Naive thymus-derived CD8-positive, alpha-beta T cell (primary cell): ENCODE results near the gene PABPN1. TPM values are rescaled to one million over a fixed set of nuclear protein-coding genes. Genes with fewer than 3 reads are reported as not detected.
"Not testable (repeated sequence)": the region's sequence is repeated elsewhere in the genome, so short reads cannot be mapped to it uniquely, and the experiment has no call there.

Experiments
- ATAC-seq, 2 donors: fragments of 150-1000 bp; cut with Tn5 transposase in 1 of 2; sonication (Bioruptor Pico), chemical (Tn5 transposase) in 1 of 2; 1 replicate in 1 of 2; 2 replicates in 1 of 2; pipeline ENCODE4 v1.10.0; 2021; ENCODE audit warnings: mild to moderate bottlenecking in 2 of 2, moderate library complexity in 2 of 2
- POLR2A ChIA-PET: fragments of 350-600 bp; sonication (Branson Sonifier 250); formaldehyde crosslinking; loops from one replicate; lab custom pipeline; 2021; ENCODE audit warnings: antibody characterized with exemption; lab: Charles Lee
- DNase-seq, 10 donors: peaks; one replicate each; pipeline versions ENCODE4 v3.0.0 to v3.0.0-alpha.2; 2020 to 2022
- H3K27ac Mint-ChIP-seq, 10 donors: one replicate each; pipeline ENCODE4 v1.8.0; 2020 to 2022; ENCODE audit warnings: mild to moderate bottlenecking in 10 of 10, mixed read lengths in 10 of 10, moderate library complexity in 4 of 10, inconsistent platforms in 1 of 10
- H3K27me3 Mint-ChIP-seq, 5 donors: one replicate each; pipeline ENCODE4 v1.8.0; 2021 to 2022; ENCODE audit warnings: mixed read lengths in 5 of 5
- H3K36me3 Mint-ChIP-seq, 3 donors: one replicate each; pipeline ENCODE4 v1.8.0; 2020 to 2022; ENCODE audit warnings: mixed read lengths in 3 of 3, mild to moderate bottlenecking in 2 of 3, inconsistent platforms in 1 of 3
- H3K4me1 Mint-ChIP-seq, 4 donors: one replicate each; pipeline ENCODE4 v1.8.0; 2021 to 2022; ENCODE audit warnings: mixed read lengths in 4 of 4
- H3K4me3 Mint-ChIP-seq, 10 donors: one replicate each; pipeline ENCODE4 v1.8.0; 2020 to 2022; ENCODE audit warnings: mild to moderate bottlenecking in 10 of 10, mixed read lengths in 10 of 10, moderate library complexity in 6 of 10, inconsistent platforms in 1 of 10
- H3K9me3 Mint-ChIP-seq, 9 donors: one replicate each; pipeline ENCODE4 v1.8.0; 2020 to 2022; ENCODE audit warnings: mixed read lengths in 9 of 9, mild to moderate bottlenecking in 3 of 9, inconsistent platforms in 1 of 9, moderate library complexity in 1 of 9
- polyA plus RNA-seq, 3 donors: library from polyadenylated mRNA; unstranded; fragments of 300-500 nt; fragmentation: Illumina TruSeq; gene quantifications; one replicate each; pipeline ENCODE4 v1.2.3, GENCODE V29; 2021
- total RNA-seq, 8 experiments: library from RNA in 2 of 8; stranded (reverse) in 2 of 8; gene quantifications; one replicate each; pipeline ENCODE4 v1.2.3 and lab custom pipeline; 2021 to 2026

Gene PABPN1
- total and polyA plus RNA-seq, 5 experiments from 2014 or later: 84.3 to 218 (median 96.9) TPM

DNA sequence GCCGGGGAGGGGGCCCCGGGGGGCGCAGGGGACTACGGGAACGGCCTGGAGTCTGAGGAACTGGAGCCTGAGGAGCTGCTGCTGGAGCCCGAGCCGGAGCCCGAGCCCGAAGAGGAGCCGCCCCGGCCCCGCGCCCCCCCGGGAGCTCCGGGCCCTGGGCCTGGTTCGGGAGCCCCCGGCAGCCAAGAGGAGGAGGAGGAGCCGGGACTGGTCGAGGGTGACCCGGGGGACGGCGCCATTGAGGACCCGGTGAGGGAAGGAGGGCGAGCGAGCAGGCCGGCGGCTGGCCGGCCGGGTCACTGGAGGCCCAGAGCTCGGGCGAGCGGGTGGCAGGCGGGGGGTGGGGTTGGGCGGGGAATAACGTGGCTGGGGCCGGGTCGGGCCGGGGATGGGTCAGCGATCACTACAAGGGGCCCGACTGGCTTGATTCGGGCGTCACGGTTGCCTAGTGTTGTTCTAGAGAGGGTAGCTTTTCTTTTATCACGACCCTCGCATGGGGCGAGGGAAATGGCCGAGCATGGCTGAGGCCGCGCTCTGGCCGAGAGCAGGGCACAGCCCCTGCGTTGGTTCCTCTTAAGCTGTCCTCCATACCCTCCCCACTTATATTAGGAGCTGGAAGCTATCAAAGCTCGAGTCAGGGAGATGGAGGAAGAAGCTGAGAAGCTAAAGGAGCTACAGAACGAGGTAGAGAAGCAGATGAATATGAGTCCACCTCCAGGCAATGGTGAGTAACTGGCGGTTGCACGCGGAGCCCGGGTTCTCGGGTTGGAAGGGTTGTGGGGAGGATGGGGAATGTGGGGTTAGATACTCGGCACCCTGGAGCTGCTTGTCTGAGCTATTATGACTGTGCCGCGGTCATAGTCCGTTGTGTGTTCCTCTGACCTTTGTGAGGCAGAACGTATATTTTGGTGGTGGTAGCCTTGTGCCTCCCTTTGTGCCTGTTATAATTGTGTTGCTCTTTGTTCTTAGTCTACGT is 603 bp downstream of the PABPN1 start:
- Mint-ChIP-seq H3K9me3 (peaks cover 0 to 5% (median 0%) of the 10 kb centered on the region in 9 donors), H3K36me3 (peaks cover 0 to 42% (median 4%) of the 10 kb centered on the region in 3 donors), H3K27me3 (no peaks in the 10 kb centered on the region), H3K4me1 (peaks cover 20 to 32% (median 30%) of the 10 kb centered on the region in 4 donors), H3K27ac (peak overlapping the region; percentile 90 to 98 (median 96)), H3K4me3 (peak overlapping the region; percentile 87 to 95 (median 92))
- ATAC-seq (no peak), DNase-seq (peak in 8 of 10 donors; percentile 16 to 76 (median 38))
- POLR2A ChIA-PET: interaction anchor here (0.6 to 9.7 kb wide), 33 partner anchors 17 to 1885 kb away, joined by 3 to 376 read pairs (median 5); partner anchors contain the start of genes ACIN1, BCL2L2, C14orf119 and DCAF11

- peaks cover 0 to 5% (median 0%) of the 10 kb centered on the region in 9 donors for H3K9me3 Mint-ChIP-seq
- H3K27ac Mint-ChIP-seq: peak overlapping the region; percentile 68 to 97 (median 94)
- H3K27me3 Mint-ChIP-seq: no peaks in the 10 kb centered on the region
- H3K4me1 Mint-ChIP-seq: peaks cover 20 to 33% (median 30%) of the 10 kb centered on the region in 4 donors
- H3K36me3 Mint-ChIP-seq: peaks cover 0 to 42% (median 4%) of the 10 kb centered on the region in 3 donors
- no peak for DNase-seq
- ATAC-seq: no peak
- peak overlapping the region; percentile 87 to 95 (median 92) for H3K4me3 Mint-ChIP-seq
- POLR2A ChIA-PET: interaction anchor here (0.6 to 9.7 kb wide), 9 partner anchors 18 to 1886 kb away, joined by 4 to 376 read pairs (median 8); partner anchors contain the start of genes BCL2L2, HOMEZ, NGDN and PPP1R3E
Observed at GRCh38 chr14:23322568-23323517, 1.6 kb downstream of the PABPN1 start.

DNA sequence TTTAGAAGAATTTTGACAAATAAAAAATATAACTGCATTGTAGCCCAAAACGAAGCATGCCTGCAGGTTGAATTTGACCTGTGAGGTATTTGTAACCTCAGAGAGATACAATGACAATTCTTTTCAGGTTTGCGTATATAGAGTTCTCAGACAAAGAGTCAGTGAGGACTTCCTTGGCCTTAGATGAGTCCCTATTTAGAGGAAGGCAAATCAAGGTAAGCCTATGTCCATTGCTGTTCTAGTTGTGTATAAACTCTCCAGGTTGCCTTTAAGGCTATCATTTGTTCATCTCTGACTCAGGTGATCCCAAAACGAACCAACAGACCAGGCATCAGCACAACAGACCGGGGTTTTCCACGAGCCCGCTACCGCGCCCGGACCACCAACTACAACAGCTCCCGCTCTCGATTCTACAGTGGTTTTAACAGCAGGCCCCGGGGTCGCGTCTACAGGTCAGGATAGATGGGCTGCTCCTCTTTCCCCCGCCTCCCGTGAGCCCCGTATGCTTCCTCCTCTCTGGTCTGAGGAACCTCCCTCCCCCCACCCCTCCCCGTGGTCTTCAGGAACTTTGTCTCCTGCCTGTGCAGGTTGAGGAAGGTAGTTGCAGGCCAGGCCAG is 2.7 kb downstream of the PABPN1 start:
- peaks cover 0 to 42% (median 4%) of the 10 kb centered on the region in 3 donors for H3K36me3 Mint-ChIP-seq

DNA sequence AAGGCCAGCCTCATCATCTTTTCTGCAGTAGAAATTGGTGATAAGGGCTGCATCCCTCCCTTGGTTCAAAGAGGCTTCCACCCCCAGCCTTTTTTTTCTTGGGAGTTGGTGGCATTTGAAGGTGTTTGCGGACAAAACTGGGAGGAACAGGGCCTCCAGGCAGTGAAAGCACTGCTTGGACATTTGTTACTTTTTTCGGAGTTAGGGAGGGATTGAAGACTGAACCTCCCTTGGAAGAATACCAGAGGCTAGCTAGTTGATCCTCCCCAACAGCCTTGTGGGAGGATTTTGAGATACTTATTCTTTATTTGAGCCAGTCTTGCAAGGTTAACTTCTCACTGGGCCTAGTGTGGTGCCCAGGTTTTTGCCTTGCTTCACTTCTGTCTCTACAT is 3.2 kb downstream of the PABPN1 start:
- ATAC-seq: no peak
- no peak for DNase-seq
- POLR2A ChIA-PET: interaction anchor here (9.7 kb wide), 1 partner anchor 19 kb away, joined by 376 read pairs; the partner anchor contains the start of genes BCL2L2 and PPP1R3E
- Mint-ChIP-seq H3K4me1 (peaks cover 22 to 34% (median 30%) of the 10 kb centered on the region in 4 donors), H3K9me3 (peaks cover 0 to 5% (median 0%) of the 10 kb centered on the region in 9 donors), H3K36me3 (peaks cover 0 to 42% (median 4%) of the 10 kb centered on the region in 3 donors), H3K27ac (peak overlapping the region in 3 of 10 donors; percentile 27 to 47 (median 40)), H3K27me3 (no peaks in the 10 kb centered on the region), H3K4me3 (no peak overlapping the region)

More for the DNA sequence above, 2.7 kb downstream of the PABPN1 start:
- Mint-ChIP-seq H3K27ac (peak overlapping the region in 3 of 10 donors; percentile 24 to 47 (median 35)), H3K27me3 (no peaks in the 10 kb centered on the region), H3K4me1 (peaks cover 22 to 34% (median 31%) of the 10 kb centered on the region in 4 donors), H3K9me3 (peaks cover 0 to 5% (median 0%) of the 10 kb centered on the region in 9 donors), H3K4me3 (peak overlapping the region in 1 of 10 donors; percentile 11)
- no peak for ATAC-seq
- POLR2A ChIA-PET: interaction anchor here (0.6 to 9.7 kb wide), 2 partner anchors 19 to 207 kb away, joined by 4 to 376 read pairs; partner anchors contain the start of genes BCL2L2 and PPP1R3E
- DNase-seq: no peak

GRCh38 chr14:23324993-23325392 is 3.7 kb downstream of the PABPN1 start:
- no peaks in the 10 kb centered on the region for H3K27me3 Mint-ChIP-seq
- DNase-seq: no peak
- peaks cover 22 to 32% (median 25%) of the 10 kb centered on the region in 4 donors for H3K4me1 Mint-ChIP-seq
- POLR2A ChIA-PET: interaction anchor here (9.7 kb wide), 1 partner anchor 20 kb away, joined by 376 read pairs; the partner anchor contains the start of genes BCL2L2 and PPP1R3E
- ATAC-seq: no peak
- H3K36me3 Mint-ChIP-seq: peaks cover 0 to 42% (median 4%) of the 10 kb centered on the region in 3 donors
- H3K4me3 Mint-ChIP-seq: peak overlapping the region in 1 of 10 donors; percentile 41
- H3K9me3 Mint-ChIP-seq: peaks cover 0 to 2% (median 0%) of the 10 kb centered on the region in 9 donors
- H3K27ac Mint-ChIP-seq: peak overlapping the region in 1 of 10 donors; percentile 25

- H3K4me3 Mint-ChIP-seq, H3K27me3 Mint-ChIP-seq, DNase-seq, ATAC-seq, H3K9me3 Mint-ChIP-seq: not testable (repeated sequence)
- H3K4me1 Mint-ChIP-seq: peaks cover 16 to 24% (median 20%) of the 10 kb centered on the region in 4 donors
- H3K36me3 Mint-ChIP-seq: peaks cover 0 to 42% (median 4%) of the 10 kb centered on the region in 3 donors
- H3K27ac Mint-ChIP-seq: peak overlapping the region in 5 of 10 donors; percentile 15 to 80 (median 51)
- POLR2A ChIA-PET: interaction anchor here (2.2 kb wide), 1 partner anchor 24 kb away, joined by 14 read pairs; the partner anchor contains the start of gene PPP1R3E
Observed at GRCh38 chr14:23325746-23326145, 4.5 kb downstream of the PABPN1 start.

GRCh38 chr14:23326491-23327332 is 5.5 kb downstream of the PABPN1 start:
- Mint-ChIP-seq H3K9me3 (no peaks in the 10 kb centered on the region), H3K27ac (peak overlapping the region in 6 of 10 donors; percentile 19 to 69 (median 54)), H3K4me3 (no peak overlapping the region), H3K27me3 (no peaks in the 10 kb centered on the region), H3K4me1 (peaks cover 16 to 22% (median 18%) of the 10 kb centered on the region in 4 donors), H3K36me3 (peaks cover 0 to 42% (median 4%) of the 10 kb centered on the region in 3 donors)
- ATAC-seq (no peak), DNase-seq (no peak)
- POLR2A ChIA-PET: interaction anchor here (1.3 to 2.2 kb wide), 2 partner anchors 25 to 53 kb away, joined by 4 to 14 read pairs; partner anchors contain the start of gene PPP1R3E

DNA sequence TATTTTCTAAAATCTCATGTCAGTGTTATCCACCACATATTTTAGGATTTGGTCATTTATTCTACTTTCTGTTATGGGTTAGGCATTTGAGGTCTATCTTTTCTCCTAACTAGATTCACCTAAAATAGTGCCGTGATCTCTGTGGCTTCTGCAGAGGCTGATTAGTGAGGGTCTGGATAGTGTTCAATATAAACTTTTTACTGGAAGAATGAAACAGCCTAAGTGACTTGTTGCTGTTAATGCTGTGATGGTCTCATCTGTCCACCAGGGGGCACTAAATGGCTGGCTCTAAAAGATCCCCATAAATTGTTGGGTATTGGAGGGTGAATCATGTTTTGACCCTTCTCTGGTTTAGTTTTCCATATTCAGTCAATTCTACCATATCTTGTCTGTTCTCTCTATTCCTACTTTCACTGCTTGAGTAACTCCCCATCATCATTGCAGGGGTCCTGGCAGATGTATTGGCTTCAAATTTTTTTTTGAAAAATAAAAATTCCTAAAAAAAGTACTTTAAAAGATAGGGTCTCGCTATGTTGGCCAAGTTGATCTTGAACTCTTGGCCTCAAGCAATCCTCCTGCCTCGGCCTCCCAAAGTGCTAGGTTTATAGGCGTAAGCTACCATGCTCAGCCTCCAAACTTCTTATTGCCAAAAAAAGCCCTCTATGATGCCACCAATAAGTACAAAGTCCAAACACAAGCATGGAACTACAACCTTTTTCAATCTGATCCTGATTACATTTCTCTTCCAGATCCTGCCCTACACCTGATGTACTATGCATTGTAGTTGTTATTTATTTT is 6.9 kb downstream of the PABPN1 start:
- no peaks in the 10 kb centered on the region for H3K9me3 Mint-ChIP-seq
- DNase-seq (peak in 9 of 10 donors; percentile 34 to 81 (median 59)), ATAC-seq (peak; percentile 73 to 81)
- peak overlapping the region in 1 of 10 donors; percentile 63 for H3K27ac Mint-ChIP-seq
- peaks cover 0 to 31% (median 4%) of the 10 kb centered on the region in 3 donors for H3K36me3 Mint-ChIP-seq
- POLR2A ChIA-PET: interaction anchor here (1.2 kb wide), 2 partner anchors 8 to 239 kb away, joined by 6 to 9 read pairs; partner anchors contain the start of gene AP1G2
- H3K4me3 Mint-ChIP-seq: no peak overlapping the region
- H3K4me1 Mint-ChIP-seq: peaks cover 2 to 9% (median 5%) of the 10 kb centered on the region in 4 donors
- no peaks in the 10 kb centered on the region for H3K27me3 Mint-ChIP-seq

GRCh38 chr14:23335623-23336022 is 14.4 kb downstream of the PABPN1 start:
- POLR2A ChIA-PET: no interaction called here

More at GRCh38 chr14:23335623-23336022, 14.4 kb downstream of the PABPN1 start:
- Mint-ChIP-seq H3K27ac (no peak overlapping the region), H3K4me3 (no peak overlapping the region), H3K27me3 (peaks cover 2 to 32% (median 13%) of the 10 kb centered on the region in 5 donors), H3K9me3 (peaks cover 0 to 3% (median 0%) of the 10 kb centered on the region in 9 donors), H3K36me3 (no peaks in the 10 kb centered on the region), H3K4me1 (no peaks in the 10 kb centered on the region)
- no peak for DNase-seq
- ATAC-seq: no peak
